Right lobe of liver (tissue), 4 donors: Measurements from ENCODE around the gene CANX.
"Not testable (repeated sequence)": the region's sequence is repeated elsewhere in the genome, so short reads cannot be mapped to it uniquely, and the experiment has no call there.

Experiments used
- CTCF ChIP-seq, 4 donors: fragments of 200-600 bp in 3 of 4; fragments of 450-650 bp in 1 of 4; IDR thresholded peaks; one replicate each; pipeline versions ENCODE4 v1.5.1 to v1.8.0; 2016 to 2022; ENCODE audit warnings: antibody characterized with exemption in 4 of 4, mild to moderate bottlenecking in 2 of 4
- POLR2A ChIP-seq: fragments of 450-650 bp; IDR thresholded peaks from one replicate; pipeline ENCODE4 v1.6.1; 2017; ENCODE audit warnings: antibody characterized with exemption, mild to moderate bottlenecking
- donor health status: DM: no; HTN: no; CAD: no.
- donor health status: DM: no; HTN: no; CAD: no.
- donor health status: DM: no; HTN: yes; CAD: no.

GRCh38 chr5:179653135-179653534 lies 45.6 kb upstream of the CANX start:
- not testable (repeated sequence) for TF ChIP-seq CTCF (IDR thresholded peaks at IDR 0.05); POLR2A
